GM13977 (cell line): Measurements from ENCODE around the gene KRTAP20-3.

Source experiments
- DNase-seq: peaks from one replicate; pipeline ENCODE4 v3.0.0; 2012; ENCODE audit warnings: low spot score
- CTCF ChIP-seq: IDR thresholded peaks from 2 replicates; pipeline ENCODE4 v1.5.1; 2012; ENCODE audit warnings: mild to moderate bottlenecking, control low read depth; ENCODE audit not compliant: insufficient read depth; ENCODE audit errors: extremely low read depth, missing control alignments
- in situ Hi-C: fragments of 300-500 bp; cut with MboI; formaldehyde crosslinking; loops from one replicate; pipeline ENCODE4 v1.12.0; 2022; ENCODE audit warnings: low sequenced_read_pairs, low pct_unique_long_range_greater_than_20kb, mixed read lengths, inconsistent platforms; ENCODE audit not compliant: unreplicated experiment

Gene KRTAP20-3

GRCh38 chr21:30616125-30616524, 26.5 kb upstream of the KRTAP20-3 start, which contains the start of gene KRTAP20-1:
Gene KRTAP20-1, plus strand, starts transcription at chr21:30616425. Its CDS starts 30 bp downstream, at chr21:30616455.
- no peak for TF ChIP-seq CTCF
- DNase-seq: no peak
- in situ Hi-C loops: loop anchor here (25.0 kb wide), 1 partner anchor 96 kb away; the partner anchor contains the start of gene KRTAP21-3

GRCh38 chr21:30620080-30620479, 22.6 kb upstream of the KRTAP20-3 start:
- TF ChIP-seq CTCF: no peak
- in situ Hi-C loops: loop anchor here (25.0 kb wide), 1 partner anchor 92 kb away; the partner anchor contains the start of gene KRTAP21-3
- DNase-seq: no peak

- TF ChIP-seq CTCF: no peak
- in situ Hi-C loops: loop anchor here (25.0 kb wide), 1 partner anchor 92 kb away; the partner anchor contains the start of gene KRTAP21-3
- DNase-seq: no peak
Observed at GRCh38 chr21:30620522-30620921, 22.1 kb upstream of the KRTAP20-3 start, which contains the start of gene KRTAP20-4. Gene KRTAP20-4, plus strand, starts transcription at chr21:30620627.

GRCh38 chr21:30623362-30623761, 19.3 kb upstream of the KRTAP20-3 start:
- in situ Hi-C loops: loop anchor here (25.0 kb wide), 1 partner anchor 89 kb away; the partner anchor contains the start of gene KRTAP21-3
- no peak for TF ChIP-seq CTCF
- no peak for DNase-seq

GRCh38 chr21:30625449-30626165, 17.1 kb upstream of the KRTAP20-3 start:
- no peak for DNase-seq
- in situ Hi-C loops: no loop called here
- no peak for TF ChIP-seq CTCF

GRCh38 chr21:30628109-30628508, 14.6 kb upstream of the KRTAP20-3 start:
- DNase-seq: no peak
- TF ChIP-seq CTCF: no peak
- in situ Hi-C loops: no loop called here
